HUES64 (cell line): Measurements from ENCODE around the gene OGT.

Experiments used
- H3K27ac ChIP-seq: 2 replicates; pipeline ENCODE4 v1.7.0; 2013; ENCODE audit warnings: low read depth, low read length, inconsistent platforms
- H3K27me3 ChIP-seq: 2 replicates; pipeline ENCODE4 v1.6.1; 2013; ENCODE audit warnings: mild to moderate bottlenecking, low read length; ENCODE audit not compliant: insufficient read depth
- H3K36me3 ChIP-seq: 2 replicates; pipeline ENCODE4 v1.6.1; 2013; ENCODE audit warnings: mild to moderate bottlenecking, low read length; ENCODE audit not compliant: insufficient read depth
- H3K4me1 ChIP-seq: 2 replicates; pipeline ENCODE4 v1.6.1; 2013; ENCODE audit warnings: mild to moderate bottlenecking, low read length, moderate library complexity; ENCODE audit not compliant: insufficient read depth
- H3K4me3 ChIP-seq: 2 replicates; pipeline ENCODE4 v1.5.1; 2013; ENCODE audit warnings: mild to moderate bottlenecking, low read length, moderate library complexity
- H3K9ac ChIP-seq: 2 replicates; pipeline ENCODE4 v1.6.1; 2013; ENCODE audit warnings: mild to moderate bottlenecking, low read depth, low read length
- H3K9me3 ChIP-seq: 2 replicates; pipeline ENCODE4 v1.6.1; 2013; ENCODE audit warnings: low read depth, low read length; ENCODE audit not compliant: insufficient read depth
- WGBS: fragments of 150-250, 120-280 bp; methylation state at CpG from one replicate; pipeline ENCODE4 v1.1.7; 2013; ENCODE audit warnings: missing lambda C conversion rate; 5-methylcytosine and 5-hydroxymethylcytosine counted together

Gene OGT

GRCh38 chrX:71615954-71616353, 83.0 kb downstream of the OGT start:
- Histone ChIP-seq H3K4me1 (no peaks in the 10 kb centered on the region), H3K27me3 (no peaks in the 10 kb centered on the region), H3K9ac (no peak overlapping the region), H3K27ac (no peak overlapping the region), H3K4me3 (no peak overlapping the region), H3K9me3 (no peaks in the 10 kb centered on the region), H3K36me3 (peaks cover 9% of the 10 kb centered on the region; the same call in 1 of the 2 replicates)
- WGBS = 95% methylated on average over 10 of the region's 10 CpGs

- 93% methylated on average over 43 of the region's 43 CpGs for WGBS
- Histone ChIP-seq H3K36me3 (peaks cover 3% of the 10 kb centered on the region; the same call in 1 of the 2 replicates), H3K9ac (no peak overlapping the region), H3K27ac (no peak overlapping the region), H3K9me3 (no peaks in the 10 kb centered on the region), H3K4me3 (no peak overlapping the region), H3K27me3 (no peaks in the 10 kb centered on the region), H3K4me1 (no peaks in the 10 kb centered on the region)
Measured at GRCh38 chrX:71616672-71617529, 84.0 kb downstream of the OGT start.

DNA sequence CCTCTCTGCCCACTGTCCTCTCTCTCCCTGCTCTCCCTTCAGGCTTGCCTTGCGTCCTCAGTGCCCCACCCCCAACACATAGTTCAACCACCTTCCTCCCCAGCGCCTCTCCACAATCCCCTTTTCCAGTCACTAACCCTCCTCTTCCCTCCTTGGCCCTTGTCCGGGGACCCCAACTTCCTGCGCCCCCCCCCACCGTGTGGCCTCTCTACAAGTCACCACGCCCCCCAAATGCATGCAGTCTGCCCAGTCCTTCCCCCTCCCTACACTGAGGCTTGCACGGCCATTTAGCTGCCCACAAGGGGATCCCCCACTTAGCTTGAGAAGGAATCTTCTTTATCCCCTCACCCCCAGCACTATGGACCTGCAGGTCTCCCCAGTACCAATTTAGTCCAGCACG, 84.8 kb downstream of the OGT start:
- Histone ChIP-seq H3K9ac (no peak overlapping the region), H3K27me3 (no peaks in the 10 kb centered on the region), H3K4me1 (no peaks in the 10 kb centered on the region), H3K4me3 (no peak overlapping the region), H3K9me3 (no peaks in the 10 kb centered on the region), H3K27ac (no peak overlapping the region), H3K36me3 (peaks cover 3% of the 10 kb centered on the region; the same call in 1 of the 2 replicates)
- WGBS = 81% methylated on average over 8 of the region's 8 CpGs

GRCh38 chrX:71618303-71618721, 85.4 kb downstream of the OGT start, which contains the start of gene CXCR3:
Gene CXCR3 (minus strand): TSS chrX:71618511. CDS start chrX:71618449, 62 bp downstream.
- Histone ChIP-seq H3K4me3 (no peak within 1 kb of the TSS), H3K27ac (no peak within 1 kb of the TSS), H3K36me3 (peaks cover under 1% of the 10 kb centered on the region; the same call in 1 of the 2 replicates), H3K9me3 (no peaks in the 10 kb centered on the region), H3K27me3 (no peaks in the 10 kb centered on the region), H3K4me1 (no peaks in the 10 kb centered on the region), H3K9ac (no peak within 1 kb of the TSS)
- 94% methylated on average over 4 of the region's 4 CpGs for WGBS

DNA sequence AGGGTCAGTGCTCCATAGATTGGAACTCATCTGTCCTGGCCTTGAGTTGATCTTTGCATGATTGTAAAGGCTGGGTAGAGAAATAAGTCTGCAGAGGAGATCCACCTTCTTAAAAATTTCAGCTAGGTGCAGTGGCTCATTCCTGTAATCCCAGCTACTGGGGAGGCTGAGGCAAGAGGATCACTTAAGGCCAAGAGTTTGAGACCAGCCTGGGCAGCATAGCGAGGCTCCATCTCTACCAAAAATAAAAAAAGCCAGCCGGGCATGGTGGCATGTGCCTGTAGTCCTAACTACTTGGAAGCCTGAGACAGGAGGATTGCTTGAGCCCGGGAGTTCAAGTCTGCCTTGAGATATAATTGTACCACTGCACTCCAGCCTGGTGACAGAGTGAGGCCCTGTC, 85.9 kb downstream of the OGT start:
- Histone ChIP-seq H3K9me3 (no peaks in the 10 kb centered on the region), H3K4me1 (no peaks in the 10 kb centered on the region), H3K27ac (no peak overlapping the region), H3K27me3 (no peaks in the 10 kb centered on the region), H3K4me3 (no peak overlapping the region), H3K9ac (no peak overlapping the region), H3K36me3 (no peaks in the 10 kb centered on the region)
- 88% methylated on average over 2 of the region's 3 CpGs for WGBS

DNA sequence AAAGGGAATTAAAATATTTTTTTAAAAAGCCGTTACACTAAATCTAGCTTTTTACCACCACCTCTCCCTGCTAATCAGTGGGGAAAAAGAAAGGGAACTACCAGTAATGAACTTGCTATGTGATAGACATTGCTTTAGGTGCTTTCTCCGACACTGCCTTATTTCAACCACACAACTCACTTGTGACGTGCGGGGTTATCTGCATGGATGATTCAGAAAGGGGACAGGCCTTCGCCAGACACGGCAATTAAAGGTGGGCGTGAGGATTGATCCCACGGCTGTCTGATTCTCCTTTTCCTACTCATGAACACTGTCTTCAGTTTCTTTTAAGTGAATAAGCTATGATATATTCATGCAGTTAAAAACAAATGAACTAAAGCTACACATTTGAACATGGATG, 86.3 kb downstream of the OGT start:
- Histone ChIP-seq H3K9me3 (no peaks in the 10 kb centered on the region), H3K9ac (no peak overlapping the region), H3K27ac (no peak overlapping the region), H3K36me3 (no peaks in the 10 kb centered on the region), H3K4me1 (no peaks in the 10 kb centered on the region), H3K4me3 (no peak overlapping the region), H3K27me3 (no peaks in the 10 kb centered on the region)
- WGBS = 91% methylated on average over 6 of the region's 8 CpGs

GRCh38 chrX:71619986-71620385, 87.1 kb downstream of the OGT start:
- no peak overlapping the region for H3K4me3 ChIP-seq
- H3K36me3 ChIP-seq = no peaks in the 10 kb centered on the region
- H3K9ac ChIP-seq = no peak overlapping the region
- no peaks in the 10 kb centered on the region for H3K9me3 ChIP-seq
- H3K4me1 ChIP-seq = no peaks in the 10 kb centered on the region
- H3K27ac ChIP-seq = no peak overlapping the region
- no peaks in the 10 kb centered on the region for H3K27me3 ChIP-seq
- WGBS = 100% methylated on average over 1 of the region's 1 CpG

GRCh38 chrX:71621603-71622002, 88.7 kb downstream of the OGT start:
- H3K4me1 ChIP-seq = no peaks in the 10 kb centered on the region
- no peaks in the 10 kb centered on the region for H3K27me3 ChIP-seq
- 94% methylated on average over 6 of the region's 6 CpGs for WGBS
- H3K27ac ChIP-seq = no peak overlapping the region
- H3K4me3 ChIP-seq = no peak overlapping the region
- no peak overlapping the region for H3K9ac ChIP-seq
- H3K9me3 ChIP-seq = no peaks in the 10 kb centered on the region
- H3K36me3 ChIP-seq = no peaks in the 10 kb centered on the region

DNA sequence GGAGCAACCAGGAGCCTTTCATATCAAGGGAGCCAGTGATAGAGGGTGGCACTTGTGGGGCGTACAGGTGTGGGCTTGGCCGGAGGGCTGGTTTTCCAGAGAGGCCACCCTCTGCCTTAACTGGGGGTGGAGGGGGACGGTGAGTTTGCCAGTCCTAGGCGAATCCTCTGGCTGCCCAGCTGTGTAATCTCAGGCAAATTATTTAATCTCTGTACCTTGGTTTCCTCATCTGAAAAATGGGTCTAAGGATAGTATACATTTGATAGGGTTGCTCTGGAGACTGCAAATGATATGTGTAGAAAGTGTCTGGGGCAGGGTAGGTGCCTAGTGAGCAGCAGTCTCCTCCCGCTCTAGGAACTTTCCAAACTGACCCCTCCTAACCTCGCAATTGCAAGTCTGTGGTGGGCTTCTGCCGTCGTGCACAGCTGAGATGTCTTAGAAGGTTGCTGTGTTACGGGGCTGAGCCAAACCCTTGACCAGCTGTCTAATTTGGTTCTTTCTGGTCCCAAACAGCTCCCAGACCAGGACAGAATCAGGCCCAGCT, 89.2 kb downstream of the OGT start:
- WGBS = 92% methylated on average over 8 of the region's 9 CpGs
- H3K9ac ChIP-seq = no peak overlapping the region
- H3K4me1 ChIP-seq = no peaks in the 10 kb centered on the region
- no peaks in the 10 kb centered on the region for H3K9me3 ChIP-seq
- no peak overlapping the region for H3K4me3 ChIP-seq
- no peak overlapping the region for H3K27ac ChIP-seq
- H3K27me3 ChIP-seq = no peaks in the 10 kb centered on the region
- H3K36me3 ChIP-seq = no peaks in the 10 kb centered on the region

GRCh38 chrX:71622576-71623450, 89.9 kb downstream of the OGT start:
- WGBS = 50% methylated on average over 11 of the region's 13 CpGs
- Histone ChIP-seq H3K36me3 (no peaks in the 10 kb centered on the region), H3K9ac (no peak overlapping the region), H3K4me3 (no peak overlapping the region), H3K27ac (no peak overlapping the region), H3K4me1 (no peaks in the 10 kb centered on the region), H3K9me3 (no peaks in the 10 kb centered on the region), H3K27me3 (no peaks in the 10 kb centered on the region)

DNA sequence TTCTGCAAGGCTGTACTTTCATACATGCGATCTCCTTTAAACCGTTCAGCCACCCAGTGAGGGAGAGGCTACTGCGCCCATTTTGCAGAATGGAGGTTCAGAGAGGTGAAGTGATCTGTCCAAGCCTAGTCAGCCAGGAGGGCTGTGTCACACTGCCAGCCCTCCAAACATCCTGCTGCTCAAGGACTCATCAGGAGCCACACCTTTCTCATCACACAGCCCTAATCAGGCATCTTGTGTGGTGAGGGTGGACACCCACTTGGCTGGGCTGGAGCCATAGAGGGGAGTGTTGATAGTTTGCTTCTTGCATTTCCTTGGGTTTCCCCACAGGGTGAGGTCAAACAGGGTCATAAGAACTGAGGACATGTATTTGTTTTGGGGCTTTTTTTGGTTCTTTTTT, 90.8 kb downstream of the OGT start:
- Histone ChIP-seq H3K27me3 (no peaks in the 10 kb centered on the region), H3K4me3 (no peak overlapping the region), H3K27ac (no peak overlapping the region), H3K4me1 (no peaks in the 10 kb centered on the region), H3K9me3 (no peaks in the 10 kb centered on the region), H3K9ac (no peak overlapping the region), H3K36me3 (no peaks in the 10 kb centered on the region)
- 98% methylated on average over 3 of the region's 3 CpGs for WGBS
